Measurements from ENCODE around the gene HMCES.
"Not testable (repeated sequence)": the region's sequence is repeated elsewhere in the genome, so short reads cannot be mapped to it uniquely, and the experiment has no call there.

HMCES gene

GRCh38 chr3:129323651-129324294 lies 45.1 kb downstream of the HMCES start:
- no peak for DNase-seq

GRCh38 chr3:129324855-129325254 lies 46.2 kb downstream of the HMCES start:
- no peak for DNase-seq

- no peak for DNase-seq
Observed at GRCh38 chr3:129325383-129325782, 46.7 kb downstream of the HMCES start.

GRCh38 chr3:129326138-129326537 lies 47.5 kb downstream of the HMCES start:
- no peak for DNase-seq

GRCh38 chr3:129326595-129326994 lies 47.9 kb downstream of the HMCES start:
- no peak for DNase-seq

GRCh38 chr3:129327510-129327909 lies 48.8 kb downstream of the HMCES start:
- DNase-seq: no peak

- no peak for DNase-seq
Observed at GRCh38 chr3:129329858-129330257, 51.2 kb downstream of the HMCES start.

GRCh38 chr3:129330409-129330808 lies 51.7 kb downstream of the HMCES start:
- DNase-seq: no peak

GRCh38 chr3:129333891-129334290 lies 55.2 kb downstream of the HMCES start:
- no peak for DNase-seq

GRCh38 chr3:129336093-129336706 lies 57.5 kb downstream of the HMCES start:
- no peak for DNase-seq

- not testable (repeated sequence) for DNase-seq
Observed at GRCh38 chr3:129337719-129338118, 59.0 kb downstream of the HMCES start.

- DNase-seq: not testable (repeated sequence)
Observed at GRCh38 chr3:129339186-129339585, 60.5 kb downstream of the HMCES start.

- not testable (repeated sequence) for DNase-seq
Observed at GRCh38 chr3:129339833-129340232, 61.2 kb downstream of the HMCES start.

- no peak for DNase-seq
Observed at GRCh38 chr3:129341331-129342141, 62.9 kb downstream of the HMCES start.

GRCh38 chr3:129343643-129344360 lies 65.1 kb downstream of the HMCES start:
- DNase-seq: no peak

- DNase-seq: no peak
Observed at GRCh38 chr3:129344540-129345220, 66.0 kb downstream of the HMCES start.

- no peak for DNase-seq
Observed at GRCh38 chr3:129345281-129345680, 66.6 kb downstream of the HMCES start.

GRCh38 chr3:129345971-129346370 lies 67.3 kb downstream of the HMCES start:
- no peak for DNase-seq

GRCh38 chr3:129346695-129347457 lies 68.2 kb downstream of the HMCES start:
- DNase-seq: no peak

GRCh38 chr3:129347458-129347845 lies 68.8 kb downstream of the HMCES start:
- no peak for DNase-seq

- DNase-seq: no peak
Observed at GRCh38 chr3:129348734-129349133, 70.1 kb downstream of the HMCES start.

- DNase-seq: not testable (repeated sequence)
Observed at GRCh38 chr3:129349169-129349568, 70.5 kb downstream of the HMCES start.
